Nephron (organoid): ENCODE data around the gene TIMM21.

Source experiments
- H3K27ac Mint-ChIP-seq, 3 experiments: 2 replicates each; pipeline ENCODE4 v1.8.0; 2020; ENCODE audit warnings: mixed read lengths in 3 of 3, mild to moderate bottlenecking in 2 of 3, moderate library complexity in 1 of 3
- H3K27me3 Mint-ChIP-seq: 2 replicates; pipeline ENCODE4 v1.8.0; 2021; ENCODE audit warnings: low read depth, mild to moderate bottlenecking, moderate library complexity, mixed read lengths
- H3K36me3 Mint-ChIP-seq: 2 replicates; pipeline ENCODE4 v1.8.0; 2020; ENCODE audit warnings: low read depth, mixed read lengths
- H3K4me1 Mint-ChIP-seq: 2 replicates; pipeline ENCODE4 v1.8.0; 2020; ENCODE audit warnings: mixed read lengths
- H3K4me3 Mint-ChIP-seq, 3 experiments: 2 replicates each; pipeline ENCODE4 v1.8.0; 2020; ENCODE audit warnings: mild to moderate bottlenecking in 3 of 3, mixed read lengths in 3 of 3, moderate library complexity in 2 of 3
- H3K9me3 Mint-ChIP-seq: 2 replicates; pipeline ENCODE4 v1.8.0; 2020; ENCODE audit warnings: mixed read lengths
- CTCF ChIP-seq, 3 experiments: fragments of 200-600 bp; sonication (generic); IDR thresholded peaks; one replicate each; pipeline ENCODE4 v1.5.0; 2021; ENCODE audit warnings: antibody characterized with exemption in 3 of 3; ENCODE audit not compliant: unreplicated experiment in 3 of 3

Gene TIMM21

GRCh38 chr18:74204526-74205152 lies 56.3 kb downstream of the TIMM21 start:
- Mint-ChIP-seq H3K4me1 (no peaks in the 10 kb centered on the region), H3K27me3 (peaks cover 3% of the 10 kb centered on the region), H3K9me3 (peaks cover 2% of the 10 kb centered on the region), H3K36me3 (no peaks in the 10 kb centered on the region), H3K4me3 (no peak overlapping the region), H3K27ac (no peak overlapping the region)
- TF ChIP-seq CTCF (IDR thresholded peaks at IDR 0.05; ENCODE audit: unreplicated experiment in 3 of 3): no peak
